Parathyroid adenoma (tissue), 2 donors: ENCODE data around the gene KCTD16.

ENCODE experiments used
- H2AFZ ChIP-seq: fragments of 300-600 bp; sonication (generic); one replicate; pipeline ENCODE4 v1.7.0; 2017; ENCODE audit warnings: antibody characterized with exemption, mild to moderate bottlenecking
- H3K27ac ChIP-seq: fragments of 300-600 bp; sonication (generic); one replicate; pipeline ENCODE4 v1.7.0; 2017
- H3K27me3 ChIP-seq: fragments of 300-600 bp; sonication (generic); one replicate; pipeline ENCODE4 v1.7.0; 2017; ENCODE audit warnings: low read length; ENCODE audit not compliant: control insufficient read depth, insufficient read depth
- H3K36me3 ChIP-seq: fragments of 300-600 bp; sonication (generic); one replicate; pipeline ENCODE4 v1.7.0; 2017; ENCODE audit warnings: low read length; ENCODE audit not compliant: control insufficient read depth, insufficient read depth
- H3K4me1 ChIP-seq: fragments of 300-600 bp; sonication (generic); one replicate; pipeline ENCODE4 v1.7.0; 2017; ENCODE audit warnings: control low read depth
- H3K4me2 ChIP-seq: fragments of 300-600 bp; sonication (generic); one replicate; pipeline ENCODE4 v1.7.0; 2017; ENCODE audit warnings: low read length
- H3K4me3 ChIP-seq: fragments of 300-600 bp; sonication (generic); one replicate; pipeline ENCODE4 v1.7.0; 2017; ENCODE audit warnings: low read depth, low read length
- H3K79me2 ChIP-seq: fragments of 300-600 bp; sonication (generic); one replicate; pipeline ENCODE4 v1.7.0; 2017; ENCODE audit warnings: control low read depth
- H3K9ac ChIP-seq: fragments of 300-600 bp; sonication (generic); one replicate; pipeline ENCODE4 v1.7.0; 2017; ENCODE audit warnings: mild to moderate bottlenecking
- H3K9me3 ChIP-seq: fragments of 300-600 bp; sonication (generic); one replicate; pipeline ENCODE4 v1.7.0; 2017; ENCODE audit warnings: low read length; ENCODE audit not compliant: control insufficient read depth
- CTCF ChIP-seq: fragments of 300-600 bp; sonication (generic); IDR thresholded peaks from one replicate; pipeline ENCODE4 v1.7.0; 2017; ENCODE audit warnings: antibody characterized with exemption, mild to moderate bottlenecking
- donor health status: primary hyperparathyroidism.

KCTD16 gene

GRCh38 chr5:144191998-144192397, 21.3 kb downstream of the KCTD16 start:
- Histone ChIP-seq H3K36me3 (no peaks in the 10 kb centered on the region), H3K4me2 (no peak overlapping the region), H3K9me3 (no peaks in the 10 kb centered on the region), H3K27me3 (no peaks in the 10 kb centered on the region), H3K4me3 (no peak overlapping the region), H3K79me2 (no peaks in the 10 kb centered on the region), H3K4me1 (peaks cover 8% of the 10 kb centered on the region), H2AFZ (peak overlapping the region; percentile 44), H3K9ac (no peak overlapping the region), H3K27ac (no peak overlapping the region)
- TF ChIP-seq CTCF = peak; percentile 37

- no peak for TF ChIP-seq CTCF
- Histone ChIP-seq H3K9ac (no peak overlapping the region), H3K27ac (no peak overlapping the region), H3K9me3 (no peaks in the 10 kb centered on the region), H3K79me2 (no peaks in the 10 kb centered on the region), H3K27me3 (no peaks in the 10 kb centered on the region), H2AFZ (no peak overlapping the region), H3K36me3 (no peaks in the 10 kb centered on the region), H3K4me2 (no peak overlapping the region), H3K4me3 (no peak overlapping the region), H3K4me1 (peaks cover 7% of the 10 kb centered on the region)
Measured at GRCh38 chr5:144192661-144193060, 22.0 kb downstream of the KCTD16 start.

- Histone ChIP-seq H3K4me2 (no peak overlapping the region), H3K79me2 (no peaks in the 10 kb centered on the region), H3K9ac (no peak overlapping the region)
Measured at GRCh38 chr5:144194144-144194543, 23.5 kb downstream of the KCTD16 start.

GRCh38 chr5:144195448-144195847, 24.8 kb downstream of the KCTD16 start:
- H3K36me3 ChIP-seq = no peaks in the 10 kb centered on the region
- no peak overlapping the region for H3K9ac ChIP-seq
- H3K4me3 ChIP-seq = no peak overlapping the region
- H3K27ac ChIP-seq = no peak overlapping the region
- H3K79me2 ChIP-seq = no peaks in the 10 kb centered on the region
- H3K4me2 ChIP-seq = no peak overlapping the region
- no peak overlapping the region for H2AFZ ChIP-seq
- TF ChIP-seq CTCF = no peak
- no peaks in the 10 kb centered on the region for H3K27me3 ChIP-seq
- no peaks in the 10 kb centered on the region for H3K4me1 ChIP-seq
- no peaks in the 10 kb centered on the region for H3K9me3 ChIP-seq

More at GRCh38 chr5:144194144-144194543, 23.5 kb downstream of the KCTD16 start:
- H2AFZ ChIP-seq = no peak overlapping the region
- H3K9me3 ChIP-seq = no peaks in the 10 kb centered on the region
- H3K36me3 ChIP-seq = no peaks in the 10 kb centered on the region
- TF ChIP-seq CTCF = no peak
- no peaks in the 10 kb centered on the region for H3K4me1 ChIP-seq
- H3K27ac ChIP-seq = no peak overlapping the region
- H3K27me3 ChIP-seq = no peaks in the 10 kb centered on the region
- H3K4me3 ChIP-seq = no peak overlapping the region

- TF ChIP-seq CTCF = no peak
Measured at GRCh38 chr5:144196612-144197011, 25.9 kb downstream of the KCTD16 start.

More at GRCh38 chr5:144196612-144197011, 25.9 kb downstream of the KCTD16 start:
- Histone ChIP-seq H3K9ac (no peak overlapping the region), H3K4me2 (no peak overlapping the region), H3K79me2 (no peaks in the 10 kb centered on the region), H3K27me3 (no peaks in the 10 kb centered on the region), H3K4me1 (peaks cover 1% of the 10 kb centered on the region), H3K27ac (no peak overlapping the region), H3K4me3 (no peak overlapping the region), H3K36me3 (no peaks in the 10 kb centered on the region), H3K9me3 (no peaks in the 10 kb centered on the region), H2AFZ (no peak overlapping the region)
